A673 (cell line): ENCODE results near the gene MRPS22. TPM values are rescaled to one million over a fixed set of nuclear protein-coding genes. Genes with fewer than 3 reads are reported as not detected.
A peak's percentile ranks its signal among the peaks of the same experiment; 100 is the strongest.
"Not testable (repeated sequence)": the region's sequence is repeated elsewhere in the genome, so short reads cannot be mapped to it uniquely, and the experiment has no call there.

Experiments used
- BruUV-seq: library from RNA; stranded (reverse); fragments of 400-500 nt; replicated peaks from 2 replicates; lab custom pipeline; 2021; lab: Mats Ljungman, UMichigan
- CTCF ChIA-PET: fragments of 300-600 bp; sonication (Branson Sonifier 250); formaldehyde crosslinking; loops from one replicate; lab custom pipeline; 2022; ENCODE audit warnings: antibody characterized with exemption; lab: Charles Lee
- POLR2A ChIA-PET: fragments of 300-600 bp; sonication (Branson Sonifier 250); formaldehyde crosslinking; loops from one replicate; lab custom pipeline; 2022; ENCODE audit warnings: antibody characterized with exemption; ENCODE audit not compliant: low non-redundant PET; lab: Charles Lee
- DNase-seq: peaks from one replicate; pipeline ENCODE4 v3.0.0-alpha.2; 2015; ENCODE audit warnings: low spot score
- H3K27ac ChIP-seq: fragments of 200-600 bp; sonication (generic); 2 replicates; pipeline ENCODE4 v1.5.1; 2016; ENCODE audit warnings: mixed run types, low read depth, mild to moderate bottlenecking, mixed read lengths, antibody characterized with exemption, low read length; ENCODE audit not compliant: poor library complexity, severe bottlenecking
- H3K27me3 ChIP-seq: fragments of 200-600 bp; sonication (generic); replicated peaks from 2 replicates; pipeline ENCODE4 v1.6.1; 2017; ENCODE audit warnings: mixed run types, low read depth, mild to moderate bottlenecking, mixed read lengths, antibody characterized with exemption, low read length; ENCODE audit not compliant: insufficient read depth, poor library complexity
- H3K36me3 ChIP-seq: fragments of 200-600 bp; sonication (generic); 2 replicates; pipeline ENCODE4 v1.6.1; 2016; ENCODE audit warnings: mixed run types, mild to moderate bottlenecking, mixed read lengths, antibody characterized with exemption, low read length; ENCODE audit not compliant: insufficient read depth, poor library complexity, severe bottlenecking
- H3K4me1 ChIP-seq: fragments of 200-600 bp; sonication (generic); 2 replicates; pipeline ENCODE4 v1.6.1; 2017; ENCODE audit warnings: mixed run types, mild to moderate bottlenecking, mixed read lengths, antibody characterized with exemption, low read length; ENCODE audit not compliant: insufficient read depth, poor library complexity, severe bottlenecking
- H3K4me3 ChIP-seq: fragments of 200-600 bp; sonication (generic); 2 replicates; pipeline ENCODE4 v1.5.1; 2016; ENCODE audit warnings: low read depth, mixed run types, mild to moderate bottlenecking, mixed read lengths, low read length; ENCODE audit not compliant: poor library complexity, severe bottlenecking
- H3K9me3 ChIP-seq: fragments of 200-600 bp; sonication (generic); 2 replicates; pipeline ENCODE4 v1.6.1; 2016; ENCODE audit warnings: mixed run types, low read depth, mild to moderate bottlenecking, mixed read lengths, antibody characterized with exemption, low read length; ENCODE audit not compliant: poor library complexity, severe bottlenecking
- EZH2 ChIP-seq: fragments of 200-600 bp; sonication (generic); IDR thresholded peaks from 2 replicates; pipeline ENCODE4 v1.6.1; 2017; ENCODE audit warnings: borderline replicate concordance, low read depth, mild to moderate bottlenecking, mixed read lengths, antibody characterized with exemption, low read length; ENCODE audit not compliant: poor library complexity, severe bottlenecking
- intact Hi-C: fragments of 100-400 bp; cut with micrococcal nuclease; formaldehyde crosslinking; loops from one replicate; pipeline ENCODE4 v1.10.0; 2022; ENCODE audit not compliant: unreplicated experiment
- total RNA-seq: library from RNA; stranded (reverse); gene quantifications from 2 replicates; pipeline ENCODE4 v1.2.3, GENCODE V29; 2021
- TF ChIP-seq, protein P1 (sequence below): fragments of 300-800, 200-600 bp; sonication (generic); conservative IDR thresholded peaks from 2 replicates; pipeline ENCODE4 v1.5.1; 2017; ENCODE audit warnings: low read depth, mild to moderate bottlenecking, antibody characterized with exemption, low read length, moderate library complexity, mixed read lengths

The MRPS22 gene
- total RNA-seq, 1 experiment from 2014 or later = 61.9 TPM

DNA sequence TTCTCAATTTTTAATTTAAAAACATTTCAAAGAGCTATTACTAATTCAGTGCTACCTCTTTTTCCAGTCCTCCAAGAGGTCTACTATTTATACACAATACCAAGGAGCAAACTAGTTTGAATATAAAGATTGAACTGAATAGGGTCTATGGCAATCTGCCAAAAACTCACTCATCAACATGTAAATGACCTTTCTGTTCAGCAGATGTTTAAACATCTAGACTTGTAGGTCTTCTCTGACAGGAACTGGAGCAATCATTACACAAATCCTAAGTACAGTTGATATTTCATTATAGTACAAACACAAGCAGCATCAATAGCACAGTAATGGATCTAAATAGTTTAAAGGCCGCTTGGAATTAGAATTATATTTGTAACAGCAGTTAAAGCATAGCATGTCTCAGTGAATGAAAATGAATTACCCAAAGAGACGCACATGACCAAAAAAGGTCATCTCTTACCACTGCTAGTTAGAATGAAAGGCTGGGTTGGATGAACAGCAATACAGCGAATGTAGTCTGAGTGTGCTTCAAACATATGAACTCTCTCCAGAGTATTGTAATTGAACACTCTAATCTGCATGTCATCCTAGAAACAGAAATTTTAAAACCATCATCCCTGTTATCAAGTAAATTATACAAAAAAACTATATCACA, 34.9 kb downstream of the MRPS22 start:
- Histone ChIP-seq H3K27me3 (no peaks in the 10 kb centered on the region), H3K27ac (no peak overlapping the region), H3K9me3 (no peaks in the 10 kb centered on the region), H3K4me3 (no peak overlapping the region), H3K4me1 (peaks cover 12% of the 10 kb centered on the region), H3K36me3 (peaks cover 83% of the 10 kb centered on the region)
- ChIA-PET CTCF (no interaction called here), POLR2A (no interaction called here)
- intact Hi-C loops = no loop called here
- peak; percentile 65 for DNase-seq
- BruUV-seq = no TSS peak
- TF ChIP-seq EZH2 = no peak
- TF ChIP-seq, protein P1, sequence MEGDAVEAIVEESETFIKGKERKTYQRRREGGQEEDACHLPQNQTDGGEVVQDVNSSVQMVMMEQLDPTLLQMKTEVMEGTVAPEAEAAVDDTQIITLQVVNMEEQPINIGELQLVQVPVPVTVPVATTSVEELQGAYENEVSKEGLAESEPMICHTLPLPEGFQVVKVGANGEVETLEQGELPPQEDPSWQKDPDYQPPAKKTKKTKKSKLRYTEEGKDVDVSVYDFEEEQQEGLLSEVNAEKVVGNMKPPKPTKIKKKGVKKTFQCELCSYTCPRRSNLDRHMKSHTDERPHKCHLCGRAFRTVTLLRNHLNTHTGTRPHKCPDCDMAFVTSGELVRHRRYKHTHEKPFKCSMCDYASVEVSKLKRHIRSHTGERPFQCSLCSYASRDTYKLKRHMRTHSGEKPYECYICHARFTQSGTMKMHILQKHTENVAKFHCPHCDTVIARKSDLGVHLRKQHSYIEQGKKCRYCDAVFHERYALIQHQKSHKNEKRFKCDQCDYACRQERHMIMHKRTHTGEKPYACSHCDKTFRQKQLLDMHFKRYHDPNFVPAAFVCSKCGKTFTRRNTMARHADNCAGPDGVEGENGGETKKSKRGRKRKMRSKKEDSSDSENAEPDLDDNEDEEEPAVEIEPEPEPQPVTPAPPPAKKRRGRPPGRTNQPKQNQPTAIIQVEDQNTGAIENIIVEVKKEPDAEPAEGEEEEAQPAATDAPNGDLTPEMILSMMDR = no peak

DNA sequence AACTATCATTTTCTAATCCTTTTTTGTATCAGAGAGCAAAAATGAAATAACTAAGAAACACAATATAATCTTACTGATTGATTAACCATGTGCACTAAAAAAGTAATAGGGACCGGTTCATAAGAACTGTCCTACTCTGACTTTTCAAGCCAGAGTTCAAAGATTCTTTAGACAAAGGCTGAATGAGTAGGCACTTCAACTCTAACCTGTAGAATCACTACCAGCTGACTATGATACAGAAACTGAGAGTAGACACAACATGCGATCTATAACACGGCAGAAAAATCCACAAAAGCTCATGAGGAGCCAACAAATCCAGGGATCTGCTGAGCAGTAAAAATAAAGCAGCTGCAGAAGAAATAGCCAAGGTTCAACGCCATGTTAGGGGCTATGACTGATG, 36.8 kb downstream of the MRPS22 start:
- peaks cover 12% of the 10 kb centered on the region for H3K4me1 ChIP-seq
- intact Hi-C loops = no loop called here
- H3K27me3 ChIP-seq = no peaks in the 10 kb centered on the region
- H3K27ac ChIP-seq = no peak overlapping the region
- no peaks in the 10 kb centered on the region for H3K9me3 ChIP-seq
- no peak for DNase-seq
- ChIA-PET CTCF (no interaction called here), POLR2A (no interaction called here)
- no TSS peak for BruUV-seq
- TF ChIP-seq, protein P1 = no peak
- TF ChIP-seq EZH2 = no peak
- peaks cover 65% of the 10 kb centered on the region for H3K36me3 ChIP-seq
- no peak overlapping the region for H3K4me3 ChIP-seq

DNA sequence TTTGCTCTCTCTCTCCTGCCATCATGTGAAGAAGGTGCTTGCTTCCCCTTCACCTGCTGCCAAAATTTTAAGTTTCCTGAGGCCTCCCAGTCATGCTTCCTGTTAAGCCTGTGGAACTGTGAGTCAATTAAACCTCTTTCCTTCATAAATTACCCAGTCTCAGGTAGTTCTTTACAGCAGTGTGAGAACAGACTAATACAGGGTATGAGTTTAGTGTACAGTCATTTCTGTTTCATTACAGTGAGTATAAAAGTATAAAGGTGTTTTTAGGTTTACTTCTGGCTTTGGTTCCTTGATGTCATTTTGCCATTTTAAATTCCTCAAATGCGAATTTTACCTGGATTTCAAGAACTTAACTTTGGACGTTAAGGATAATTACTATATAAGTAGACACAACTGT, 38.5 kb downstream of the MRPS22 start:
- DNase-seq, H3K27me3 ChIP-seq, H3K27ac ChIP-seq, H3K4me3 ChIP-seq, H3K9me3 ChIP-seq, CTCF ChIA-PET, BruUV-seq, intact Hi-C loops, POLR2A ChIA-PET: not testable (repeated sequence)
- peaks cover 52% of the 10 kb centered on the region for H3K36me3 ChIP-seq
- H3K4me1 ChIP-seq = peaks cover 12% of the 10 kb centered on the region

DNA sequence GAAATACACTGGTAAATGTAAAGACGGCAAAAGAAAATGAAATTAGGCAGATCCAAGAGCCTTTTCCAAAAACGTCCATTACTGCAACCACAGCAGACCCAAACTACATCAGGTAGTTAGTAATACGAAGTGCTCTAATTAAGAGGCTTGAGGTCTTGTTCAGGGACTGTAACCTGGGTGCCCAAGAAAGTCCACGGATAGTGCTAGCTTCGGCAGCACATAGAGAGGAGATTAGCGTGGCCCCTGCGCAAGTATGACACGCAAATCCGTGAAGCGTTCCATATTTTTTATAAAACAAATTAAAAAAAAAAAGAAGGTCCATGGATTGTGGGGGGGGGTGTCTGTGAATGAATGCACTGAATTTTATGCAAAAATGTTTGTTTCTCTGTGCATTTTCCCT, 44.3 kb downstream of the MRPS22 start:
- ChIA-PET POLR2A (no interaction called here), CTCF (interaction anchor here (0.6 to 0.7 kb wide), 2 partner anchors 194 to 446 kb away, joined by 3 read pairs; no protein-coding TSS in a partner anchor)
- DNase-seq = no peak

More for the DNA sequence above, 44.3 kb downstream of the MRPS22 start:
- H3K9me3 ChIP-seq = no peaks in the 10 kb centered on the region
- no TSS peak for BruUV-seq
- peaks cover 5% of the 10 kb centered on the region for H3K36me3 ChIP-seq
- H3K4me3 ChIP-seq = peak overlapping the region; percentile 99
- H3K27me3 ChIP-seq = no peaks in the 10 kb centered on the region
- peaks cover 17% of the 10 kb centered on the region for H3K4me1 ChIP-seq
- TF ChIP-seq EZH2 = no peak
- TF ChIP-seq, protein P1 = no peak
- no peak overlapping the region for H3K27ac ChIP-seq
- intact Hi-C loops = no loop called here
